Esophagus squamous epithelium (tissue), 5 donors: ENCODE data around the gene ZNF277. TPM values are rescaled to one million over a fixed set of nuclear protein-coding genes. Genes with fewer than 3 reads are reported as not detected.

Experiments used
- DNase-seq: peaks from one replicate; lab custom pipeline; 2025; lab: John Stamatoyannopoulos, UW
- H3K27ac ChIP-seq, 4 donors: fragments of 200-600 bp; sonication (generic); one replicate each; pipeline ENCODE4 v1.5.1; 2016 to 2019; ENCODE audit warnings: mild to moderate bottlenecking in 1 of 4
- H3K27me3 ChIP-seq, 4 donors: fragments of 200-600 bp; sonication (generic); 1 replicate in 3 of 4; 2 replicates in 1 of 4; pipeline versions ENCODE4 v1.5.1 to v1.6.0; 2017 to 2021; ENCODE audit warnings: antibody characterized with exemption in 1 of 4
- H3K36me3 ChIP-seq, 3 donors: fragments of 200-600 bp; sonication (generic); one replicate each; pipeline ENCODE4 v1.5.1; 2016 to 2019
- H3K4me1 ChIP-seq, 3 donors: fragments of 200-600 bp; sonication (generic); one replicate each; pipeline ENCODE4 v1.5.1; 2017 to 2019
- H3K4me3 ChIP-seq, 4 donors: fragments of 200-600 bp; sonication (generic); 1 replicate in 3 of 4; 2 replicates in 1 of 4; pipeline ENCODE4 v1.5.1; 2016 to 2019; ENCODE audit warnings: mild to moderate bottlenecking in 2 of 4, moderate library complexity in 1 of 4
- H3K9me3 ChIP-seq, 3 donors: fragments of 200-600 bp; sonication (generic); one replicate each; pipeline ENCODE4 v1.5.1; 2016 to 2019
- CTCF ChIP-seq, 6 experiments: fragments of 450-650 bp in 4 of 6; fragments of 200-600 bp in 2 of 6; sonication (generic) in 2 of 6; IDR thresholded peaks; one replicate each; pipeline ENCODE4 v1.5.1; 2016 to 2019; ENCODE audit warnings: antibody characterized with exemption in 6 of 6, mild to moderate bottlenecking in 4 of 6, moderate library complexity in 4 of 6
- POLR2A ChIP-seq, 4 donors: fragments of 450-650 bp; IDR thresholded peaks; one replicate each; pipeline ENCODE4 v1.6.1; 2017; ENCODE audit warnings: antibody characterized with exemption in 4 of 4, mild to moderate bottlenecking in 4 of 4, moderate library complexity in 3 of 4
- WGBS, 2 donors: methylation state at CpG; one replicate each; pipeline ENCODE4 v1.1.5; 2018; 5-methylcytosine and 5-hydroxymethylcytosine counted together
- intact Hi-C: fragments of 100-400 bp; cut with DNase I; formaldehyde crosslinking; loops from one replicate; pipeline ENCODE4 v1.15.0; 2022
- total RNA-seq, 4 donors: library from RNA; depleted of rRNA; stranded (reverse); fragments of >200 nt; gene quantifications; one replicate each; pipeline ENCODE4 v1.1.0, GENCODE V29; 2016
- donor health status: DM: yes; HTN: yes; CAD: no.

The ZNF277 gene
- total RNA-seq, 4 donors from 2014 or later, result 7.3 to 32.0 (median 19.6) TPM

- TF ChIP-seq POLR2A (IDR thresholded peaks at IDR 0.05) (no peak), CTCF (IDR thresholded peaks at IDR 0.05) (no peak)
- 83 to 89% methylated on average over 1 to 3 of the region's 3 CpGs for WGBS, 2 donors
- intact Hi-C loops, result no loop called here
These were observed 81.8 kb downstream of the ZNF277 start for GRCh38 chr7:112288301-112288700.

GRCh38 chr7:112290065-112290464, 83.6 kb downstream of the ZNF277 start:
- Histone ChIP-seq H3K9me3 (no peaks in the 10 kb centered on the region), H3K4me1 (no peaks in the 10 kb centered on the region), H3K4me3 (no peak overlapping the region), H3K27ac (no peak overlapping the region), H3K36me3 (peaks cover 0 to 18% (median 0%) of the 10 kb centered on the region in 3 donors), H3K27me3 (no peaks in the 10 kb centered on the region)
- 89% methylated on average over 5 of the region's 5 CpGs for WGBS, 2 donors
- intact Hi-C loops, result no loop called here
- no peak for TF ChIP-seq POLR2A (IDR thresholded peaks at IDR 0.05)
- TF ChIP-seq CTCF (IDR thresholded peaks at IDR 0.05), result no peak
- no peak for DNase-seq

More at GRCh38 chr7:112288301-112288700, 81.8 kb downstream of the ZNF277 start:
- no peak for DNase-seq
- H3K9me3 ChIP-seq, result no peaks in the 10 kb centered on the region
- H3K36me3 ChIP-seq, result peaks cover 0 to 18% (median 0%) of the 10 kb centered on the region in 3 donors
- no peaks in the 10 kb centered on the region for H3K4me1 ChIP-seq
- H3K27ac ChIP-seq, result no peak overlapping the region
- no peaks in the 10 kb centered on the region for H3K27me3 ChIP-seq
- no peak overlapping the region for H3K4me3 ChIP-seq

GRCh38 chr7:112292162-112292561, 85.7 kb downstream of the ZNF277 start:
- no peak for DNase-seq
- intact Hi-C loops, result no loop called here
- H3K27me3 ChIP-seq, result no peaks in the 10 kb centered on the region
- whole genome bisulfite sequencing, 2 donors, result 83 to 93% methylated on average over 1 of the region's 1 CpG
- no peak overlapping the region for H3K27ac ChIP-seq
- H3K9me3 ChIP-seq, result no peaks in the 10 kb centered on the region
- H3K36me3 ChIP-seq, result peaks cover 0 to 18% (median 0%) of the 10 kb centered on the region in 3 donors
- H3K4me1 ChIP-seq, result no peaks in the 10 kb centered on the region
- no peak overlapping the region for H3K4me3 ChIP-seq
- TF ChIP-seq CTCF (IDR thresholded peaks at IDR 0.05) (no peak), POLR2A (IDR thresholded peaks at IDR 0.05) (no peak)

GRCh38 chr7:112293416-112293815, 86.9 kb downstream of the ZNF277 start:
- intact Hi-C loops, result no loop called here
- 83 to 85% methylated on average over 4 of the region's 4 CpGs for WGBS, 2 donors
- TF ChIP-seq POLR2A (IDR thresholded peaks at IDR 0.05) (no peak), CTCF (IDR thresholded peaks at IDR 0.05) (no peak)
- Histone ChIP-seq H3K36me3 (peaks cover 0 to 12% (median 0%) of the 10 kb centered on the region in 3 donors), H3K27me3 (no peaks in the 10 kb centered on the region), H3K27ac (no peak overlapping the region), H3K4me3 (no peak overlapping the region), H3K4me1 (no peaks in the 10 kb centered on the region), H3K9me3 (no peaks in the 10 kb centered on the region)
- no peak for DNase-seq

- peaks cover 0 to 16% (median 0%) of the 10 kb centered on the region in 3 donors for H3K36me3 ChIP-seq
- TF ChIP-seq CTCF (IDR thresholded peaks at IDR 0.05) (no peak), POLR2A (IDR thresholded peaks at IDR 0.05) (no peak)
- H3K4me3 ChIP-seq, result no peak overlapping the region
- H3K4me1 ChIP-seq, result no peaks in the 10 kb centered on the region
- DNase-seq, result no peak
- H3K27me3 ChIP-seq, result no peaks in the 10 kb centered on the region
- WGBS, 2 donors, result 32 to 35% methylated on average over 1 of the region's 1 CpG
- H3K27ac ChIP-seq, result no peak overlapping the region
- no peaks in the 10 kb centered on the region for H3K9me3 ChIP-seq
- intact Hi-C loops, result no loop called here
These were observed 89.9 kb downstream of the ZNF277 start for GRCh38 chr7:112296432-112296831.
